T-helper 2 cell treated with Interferon-gamma antibody and Interleukin-4, amounts not matched to agents 5 μg/mL and 100 μg/mL, for 36 hours (primary cell): ENCODE results near the gene PKHD1.
"Not testable (repeated sequence)": the region's sequence is repeated elsewhere in the genome, so short reads cannot be mapped to it uniquely, and the experiment has no call there.

Source experiments
- DNase-seq: peaks from one replicate; pipeline ENCODE4 v3.0.0; 2021; ENCODE audit warnings: low spot score
- H3K27ac Mint-ChIP-seq: one replicate; pipeline ENCODE4 v1.8.0; 2021; ENCODE audit warnings: mild to moderate bottlenecking, mixed read lengths
- H3K27me3 Mint-ChIP-seq: one replicate; pipeline ENCODE4 v1.8.0; 2021; ENCODE audit warnings: low read depth, mixed read lengths
- H3K36me3 Mint-ChIP-seq: one replicate; pipeline ENCODE4 v1.8.0; 2021; ENCODE audit warnings: low read depth, mixed read lengths
- H3K4me1 Mint-ChIP-seq: one replicate; pipeline ENCODE4 v1.8.0; 2021; ENCODE audit warnings: low read depth, mixed read lengths
- H3K4me3 Mint-ChIP-seq: one replicate; pipeline ENCODE4 v1.8.0; 2022; ENCODE audit warnings: mild to moderate bottlenecking, moderate library complexity, mixed read lengths
- H3K9me3 Mint-ChIP-seq: one replicate; pipeline ENCODE4 v1.8.0; 2021; ENCODE audit warnings: mixed read lengths

The PKHD1 gene

DNA sequence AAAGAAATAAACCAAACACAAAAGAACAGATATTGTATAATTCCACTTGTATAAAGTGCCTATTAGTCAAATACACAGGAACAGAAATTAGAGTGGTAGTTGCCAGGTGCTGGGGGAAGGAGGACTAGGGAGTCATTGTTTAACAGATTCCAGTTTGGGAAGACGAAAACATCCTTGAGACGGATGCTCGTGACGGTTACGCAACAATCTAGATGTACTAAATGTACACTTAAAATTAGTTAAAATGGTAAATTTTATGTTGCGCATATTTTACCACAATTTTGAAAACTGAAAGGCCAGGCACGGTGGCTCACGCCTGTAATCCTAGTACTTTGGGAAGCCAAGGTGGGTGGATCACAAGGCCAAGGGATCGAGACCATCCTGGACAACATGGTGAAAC is 111.0 kb downstream of the PKHD1 start:
- no peaks in the 10 kb centered on the region for H3K36me3 Mint-ChIP-seq
- H3K9me3 Mint-ChIP-seq = no peaks in the 10 kb centered on the region
- no peaks in the 10 kb centered on the region for H3K4me1 Mint-ChIP-seq
- no peak overlapping the region for H3K27ac Mint-ChIP-seq
- DNase-seq = no peak
- no peak overlapping the region for H3K4me3 Mint-ChIP-seq
- peaks cover 2% of the 10 kb centered on the region for H3K27me3 Mint-ChIP-seq

DNA sequence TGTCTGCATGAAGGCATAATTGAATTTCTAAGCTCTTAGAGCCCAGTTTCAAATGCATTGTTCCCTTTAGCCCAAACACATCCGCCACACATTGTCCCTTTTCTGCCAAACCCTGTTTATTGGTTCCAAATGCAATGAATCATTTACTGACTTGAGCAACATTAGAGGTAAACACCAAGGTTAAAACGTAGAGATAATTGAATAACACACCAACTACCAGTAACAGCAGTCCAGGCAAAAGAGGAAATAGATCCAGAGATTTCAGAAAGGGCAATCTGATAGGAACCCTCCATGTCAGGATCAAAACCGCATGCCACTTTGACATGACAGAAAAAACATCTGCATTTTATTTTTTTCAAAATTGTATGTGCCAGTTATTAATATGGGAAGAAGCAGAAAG is 114.8 kb downstream of the PKHD1 start:
- Mint-ChIP-seq H3K4me3 (no peak overlapping the region), H3K27ac (no peak overlapping the region), H3K36me3 (no peaks in the 10 kb centered on the region), H3K9me3 (no peaks in the 10 kb centered on the region), H3K27me3 (peaks cover 2% of the 10 kb centered on the region), H3K4me1 (no peaks in the 10 kb centered on the region)
- DNase-seq = no peak

DNA sequence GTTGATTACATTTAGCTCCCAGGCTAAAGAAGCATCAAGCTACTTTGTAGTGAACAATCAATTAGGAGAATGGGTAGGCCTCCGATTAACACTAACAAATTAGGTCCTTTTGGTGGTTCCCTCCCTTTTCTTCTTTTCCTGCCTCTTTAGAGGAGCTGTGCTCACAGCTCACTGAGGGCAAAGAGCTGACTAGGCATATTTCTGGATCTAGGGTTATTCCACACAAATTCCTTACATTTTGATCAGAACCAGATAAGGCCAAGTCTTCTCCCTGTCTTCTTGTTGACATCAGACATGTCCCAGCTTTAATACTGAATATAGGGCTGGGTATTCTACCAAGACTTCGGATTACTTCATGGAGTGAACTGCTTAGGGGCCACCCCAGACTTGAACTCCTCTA is 119.1 kb downstream of the PKHD1 start:
- peaks cover 2% of the 10 kb centered on the region for H3K27me3 Mint-ChIP-seq
- H3K27ac Mint-ChIP-seq = no peak overlapping the region
- no peak overlapping the region for H3K4me3 Mint-ChIP-seq
- no peaks in the 10 kb centered on the region for H3K9me3 Mint-ChIP-seq
- no peaks in the 10 kb centered on the region for H3K4me1 Mint-ChIP-seq
- H3K36me3 Mint-ChIP-seq = no peaks in the 10 kb centered on the region
- DNase-seq = no peak

DNA sequence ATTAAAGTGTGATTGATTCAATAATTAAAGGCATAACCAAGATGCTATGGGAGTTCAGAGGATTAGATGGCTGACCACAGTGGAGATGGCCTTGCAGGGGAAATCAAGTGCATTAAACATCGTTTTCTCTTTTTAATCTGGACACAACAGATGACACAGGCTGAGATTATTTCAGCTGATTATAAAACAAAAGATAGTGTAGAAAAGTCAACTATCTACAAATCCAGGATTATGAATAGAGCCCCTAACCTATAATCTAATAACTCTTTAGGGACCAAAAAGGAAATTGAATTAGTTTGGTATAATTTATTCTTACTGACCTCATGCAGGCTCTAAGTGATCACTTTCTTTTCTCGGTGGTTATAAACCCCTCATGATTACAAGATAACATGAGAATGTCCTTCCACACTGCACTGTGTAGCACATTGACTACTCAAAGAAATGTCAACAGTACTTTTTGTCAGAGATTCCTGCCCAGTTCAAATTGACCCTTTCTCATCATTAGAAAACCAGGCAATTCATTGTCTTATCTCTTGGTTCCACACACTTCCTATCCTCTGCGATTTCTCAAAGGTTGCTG is 122.1 kb downstream of the PKHD1 start:
- Mint-ChIP-seq H3K36me3 (no peaks in the 10 kb centered on the region), H3K4me3 (no peak overlapping the region), H3K27me3 (no peaks in the 10 kb centered on the region), H3K9me3 (no peaks in the 10 kb centered on the region), H3K4me1 (no peaks in the 10 kb centered on the region), H3K27ac (no peak overlapping the region)
- DNase-seq = no peak

GRCh38 chr6:51963980-51964379 is 123.4 kb downstream of the PKHD1 start:
- H3K4me1 Mint-ChIP-seq = no peaks in the 10 kb centered on the region
- DNase-seq = no peak
- no peaks in the 10 kb centered on the region for H3K9me3 Mint-ChIP-seq
- no peak overlapping the region for H3K27ac Mint-ChIP-seq
- H3K27me3 Mint-ChIP-seq = peaks cover 2% of the 10 kb centered on the region
- H3K36me3 Mint-ChIP-seq = no peaks in the 10 kb centered on the region
- no peak overlapping the region for H3K4me3 Mint-ChIP-seq

- Mint-ChIP-seq H3K27ac (no peak overlapping the region), H3K36me3 (no peaks in the 10 kb centered on the region), H3K9me3 (no peaks in the 10 kb centered on the region), H3K4me1 (no peaks in the 10 kb centered on the region), H3K4me3 (no peak overlapping the region), H3K27me3 (peaks cover 2% of the 10 kb centered on the region)
- no peak for DNase-seq
Measured at GRCh38 chr6:51962354-51962753, 125.1 kb downstream of the PKHD1 start.

DNA sequence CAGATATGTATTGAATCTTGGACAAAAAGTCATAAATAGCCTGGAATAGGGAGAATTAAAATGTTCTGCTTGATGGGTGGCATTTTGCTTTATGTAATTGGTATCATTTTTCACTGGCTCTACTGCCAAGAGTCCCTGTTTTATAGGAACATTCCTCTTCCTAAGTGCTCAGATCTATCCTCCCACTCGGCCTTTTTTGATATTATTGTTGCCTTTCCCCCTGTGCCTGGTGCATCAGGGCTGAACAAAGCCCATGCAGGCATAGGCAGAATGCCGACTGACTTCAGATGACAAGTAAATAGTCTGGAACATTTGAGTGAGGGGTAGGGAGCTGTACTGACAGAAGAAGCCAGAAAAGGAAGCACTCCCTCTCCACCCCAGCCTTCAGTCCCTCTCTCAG is 127.0 kb downstream of the PKHD1 start:
- no peaks in the 10 kb centered on the region for H3K9me3 Mint-ChIP-seq
- no peak for DNase-seq
- H3K36me3 Mint-ChIP-seq = no peaks in the 10 kb centered on the region
- no peak overlapping the region for H3K27ac Mint-ChIP-seq
- no peak overlapping the region for H3K4me3 Mint-ChIP-seq
- H3K27me3 Mint-ChIP-seq = peaks cover 2% of the 10 kb centered on the region
- H3K4me1 Mint-ChIP-seq = no peaks in the 10 kb centered on the region

- Mint-ChIP-seq H3K4me3 (no peak overlapping the region), H3K36me3 (no peaks in the 10 kb centered on the region), H3K27ac (no peak overlapping the region), H3K9me3 (no peaks in the 10 kb centered on the region), H3K4me1 (no peaks in the 10 kb centered on the region), H3K27me3 (peaks cover 2% of the 10 kb centered on the region)
- peak; percentile 27 for DNase-seq
Measured at GRCh38 chr6:51959744-51960383, 127.5 kb downstream of the PKHD1 start.

DNA sequence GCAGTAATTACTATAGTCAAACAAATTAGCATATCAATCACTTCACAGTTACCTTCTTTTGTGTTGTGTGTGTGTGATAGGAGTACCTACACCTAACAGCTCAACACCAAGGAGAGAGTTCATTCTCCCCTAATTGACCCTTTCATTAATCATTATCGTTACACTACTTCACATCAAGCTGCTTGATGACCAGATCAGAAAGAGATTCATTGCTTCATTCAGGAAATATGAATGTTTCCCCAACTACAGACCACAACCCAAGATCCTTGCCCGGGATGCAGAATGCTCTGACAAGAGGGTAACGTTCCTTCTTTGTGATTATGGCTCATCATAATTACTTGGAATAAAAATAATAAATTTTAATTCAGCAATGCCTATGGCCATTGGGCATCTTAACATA is 132.7 kb downstream of the PKHD1 start:
- Mint-ChIP-seq H3K27ac (no peak overlapping the region), H3K9me3 (no peaks in the 10 kb centered on the region), H3K27me3 (no peaks in the 10 kb centered on the region), H3K4me1 (no peaks in the 10 kb centered on the region), H3K4me3 (no peak overlapping the region), H3K36me3 (no peaks in the 10 kb centered on the region)
- no peak for DNase-seq

GRCh38 chr6:51953246-51953645 is 134.2 kb downstream of the PKHD1 start:
- no peaks in the 10 kb centered on the region for H3K27me3 Mint-ChIP-seq
- DNase-seq = no peak
- no peak overlapping the region for H3K27ac Mint-ChIP-seq
- H3K9me3 Mint-ChIP-seq = no peaks in the 10 kb centered on the region
- no peak overlapping the region for H3K4me3 Mint-ChIP-seq
- no peaks in the 10 kb centered on the region for H3K4me1 Mint-ChIP-seq
- H3K36me3 Mint-ChIP-seq = no peaks in the 10 kb centered on the region

DNA sequence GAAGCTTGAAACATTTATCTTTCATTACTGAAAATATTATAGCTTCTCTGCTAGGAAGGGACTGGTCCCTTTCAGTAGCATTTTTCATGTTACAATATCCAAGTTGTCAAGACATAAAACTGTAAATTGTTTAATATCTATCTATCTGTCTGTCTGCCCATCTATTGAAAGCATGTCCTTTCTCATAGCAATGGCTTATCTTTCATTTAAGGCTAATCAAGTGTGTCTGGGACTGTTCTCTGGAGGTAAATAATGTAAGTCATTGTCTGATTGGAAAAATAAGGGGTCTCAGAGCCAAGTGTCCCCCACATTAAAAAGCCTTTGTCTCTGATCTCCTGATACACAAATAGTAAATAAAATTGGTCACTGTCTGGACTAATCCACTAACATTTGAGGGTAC is 135.5 kb downstream of the PKHD1 start:
- no peaks in the 10 kb centered on the region for H3K27me3 Mint-ChIP-seq
- H3K36me3 Mint-ChIP-seq = no peaks in the 10 kb centered on the region
- H3K4me3 Mint-ChIP-seq = no peak overlapping the region
- no peak for DNase-seq
- H3K9me3 Mint-ChIP-seq = no peaks in the 10 kb centered on the region
- no peaks in the 10 kb centered on the region for H3K4me1 Mint-ChIP-seq
- no peak overlapping the region for H3K27ac Mint-ChIP-seq

GRCh38 chr6:51949526-51949925 is 137.9 kb downstream of the PKHD1 start:
- no peak overlapping the region for H3K4me3 Mint-ChIP-seq
- H3K4me1 Mint-ChIP-seq = no peaks in the 10 kb centered on the region
- DNase-seq = no peak
- H3K36me3 Mint-ChIP-seq = no peaks in the 10 kb centered on the region
- H3K27me3 Mint-ChIP-seq = no peaks in the 10 kb centered on the region
- no peak overlapping the region for H3K27ac Mint-ChIP-seq
- no peaks in the 10 kb centered on the region for H3K9me3 Mint-ChIP-seq

- not testable (repeated sequence) for H3K4me3 Mint-ChIP-seq, H3K4me1 Mint-ChIP-seq, H3K36me3 Mint-ChIP-seq, H3K27me3 Mint-ChIP-seq, H3K9me3 Mint-ChIP-seq, DNase-seq, H3K27ac Mint-ChIP-seq
Measured at GRCh38 chr6:51939695-51940094, 147.7 kb downstream of the PKHD1 start.

GRCh38 chr6:51936531-51937290 is 150.7 kb downstream of the PKHD1 start:
- Mint-ChIP-seq H3K4me3 (no peak overlapping the region), H3K27ac (no peak overlapping the region), H3K27me3 (no peaks in the 10 kb centered on the region), H3K36me3 (no peaks in the 10 kb centered on the region), H3K9me3 (no peaks in the 10 kb centered on the region), H3K4me1 (no peaks in the 10 kb centered on the region)
- DNase-seq = no peak
